Activated B cell treated with CpG ODN at 0.5 μM for 24 hours (primary cell): Measurements from ENCODE around the gene HUS1B. TPM values are rescaled to one million over a fixed set of nuclear protein-coding genes. Genes with fewer than 3 reads are reported as not detected.
"Not testable (repeated sequence)": the region's sequence is repeated elsewhere in the genome, so short reads cannot be mapped to it uniquely, and the experiment has no call there.

Experiments used
- ATAC-seq: fragments of 200-7000 bp; cut with Tn5 transposase; one replicate; pipeline ENCODE4 v1.10.0; 2021; ENCODE audit warnings: low read depth, mild to moderate bottlenecking, moderate library complexity
- CTCF ChIA-PET: fragments of 350-600 bp; sonication (Branson Sonifier 250); formaldehyde crosslinking; loops from one replicate; lab custom pipeline; 2021; ENCODE audit warnings: antibody characterized with exemption; lab: Charles Lee
- POLR2A ChIA-PET: fragments of 350-600 bp; sonication (Branson Sonifier 250); formaldehyde crosslinking; loops from one replicate; lab custom pipeline; 2021; ENCODE audit warnings: antibody characterized with exemption; lab: Charles Lee
- DNase-seq: peaks from one replicate; pipeline ENCODE4 v3.0.0; 2022
- H3K27ac Mint-ChIP-seq: one replicate; pipeline ENCODE4 v1.8.0; 2020; ENCODE audit warnings: mixed read lengths
- H3K27me3 Mint-ChIP-seq: one replicate; pipeline ENCODE4 v1.8.0; 2021; ENCODE audit warnings: mixed read lengths
- H3K36me3 Mint-ChIP-seq: one replicate; pipeline ENCODE4 v1.8.0; 2021; ENCODE audit warnings: low read depth, mixed read lengths
- H3K4me1 Mint-ChIP-seq: one replicate; pipeline ENCODE4 v1.8.0; 2021; ENCODE audit warnings: mixed read lengths
- H3K4me3 Mint-ChIP-seq: one replicate; pipeline ENCODE4 v1.8.0; 2020; ENCODE audit warnings: mild to moderate bottlenecking, mixed read lengths
- H3K9me3 Mint-ChIP-seq: one replicate; pipeline ENCODE4 v1.8.0; 2020; ENCODE audit warnings: mixed read lengths
- intact Hi-C: fragments of 100-400 bp; cut with micrococcal nuclease; formaldehyde crosslinking; loops from one replicate; pipeline ENCODE4 v1.15.1; 2024
- total RNA-seq: library from RNA; stranded (reverse); gene quantifications from 2 replicates; pipeline ENCODE4 v1.2.3, GENCODE V29; 2022
- TF ChIP-seq, protein P1 (sequence below): fragments of 200-600 bp; IDR thresholded peaks from one replicate; pipeline ENCODE4 v1.8.0; 2022; ENCODE audit warnings: antibody characterized with exemption, mild to moderate bottlenecking

HUS1B gene
- total RNA-seq, 1 donor from 2014 or later: 2.7 TPM

DNA sequence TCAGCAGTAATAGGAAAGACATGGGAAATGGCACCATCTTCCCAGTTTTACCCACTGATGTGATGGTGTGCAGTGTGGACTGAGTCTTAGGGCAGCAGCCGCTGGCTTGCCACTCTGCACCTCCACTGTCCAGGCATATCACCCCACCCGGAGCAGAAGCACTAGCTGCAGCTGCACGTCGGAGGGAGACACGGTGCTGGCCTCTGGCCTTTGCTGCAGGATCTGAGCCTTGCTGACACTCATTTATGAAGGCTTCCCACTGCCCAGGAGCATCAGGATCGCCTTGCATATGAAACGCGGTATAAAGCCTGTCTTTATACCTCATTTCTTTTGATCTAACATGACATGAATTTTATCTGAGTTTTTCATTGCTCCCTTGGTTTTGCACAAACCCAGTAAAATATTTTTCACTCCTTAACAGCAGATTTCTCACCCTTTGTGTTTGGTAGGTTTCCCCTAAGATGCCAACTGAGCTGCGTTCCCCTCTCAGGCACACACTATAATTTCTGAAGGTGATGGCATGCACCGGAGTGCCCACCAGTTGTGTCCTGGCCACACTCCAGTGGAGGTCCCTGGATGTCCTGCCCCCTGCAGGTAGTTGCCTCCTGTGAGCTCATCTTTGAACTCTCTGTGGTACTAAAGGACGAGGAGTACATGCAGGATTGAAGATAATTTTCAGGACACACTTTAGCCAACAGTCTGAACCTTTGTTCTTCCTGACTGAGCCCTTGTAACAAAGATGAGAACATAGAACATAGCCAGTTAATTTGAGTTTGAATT lies 45.0 kb upstream of the HUS1B start:
- H3K27me3 Mint-ChIP-seq: peaks cover 4% of the 10 kb centered on the region
- no peak overlapping the region for H3K27ac Mint-ChIP-seq
- no peaks in the 10 kb centered on the region for H3K36me3 Mint-ChIP-seq

DNA sequence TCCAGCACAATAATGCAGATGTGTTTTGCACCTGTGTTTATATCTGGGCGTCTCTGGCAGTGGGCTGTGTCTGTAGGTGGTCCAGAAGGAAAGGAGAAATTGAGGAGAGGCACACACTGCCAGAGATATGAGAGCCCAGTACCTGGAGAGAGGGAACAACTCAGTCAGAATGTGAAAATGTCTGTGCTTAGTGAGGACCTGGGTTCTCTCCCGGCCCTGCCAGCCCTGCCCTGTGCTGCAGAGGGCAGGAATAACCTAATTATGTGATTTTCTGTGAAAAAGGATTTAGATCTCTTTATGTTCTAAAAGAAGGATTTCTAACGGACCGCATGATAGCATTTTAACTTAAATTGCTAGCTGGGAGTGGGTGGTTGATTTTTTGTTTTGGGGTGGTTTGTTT lies 44.3 kb upstream of the HUS1B start:
- no peak overlapping the region for H3K27ac Mint-ChIP-seq
- CTCF ChIA-PET: no interaction called here
- DNase-seq (no peak), ATAC-seq (no peak)
- no peaks in the 10 kb centered on the region for H3K36me3 Mint-ChIP-seq
- intact Hi-C loops: no loop called here
- no peaks in the 10 kb centered on the region for H3K9me3 Mint-ChIP-seq
- H3K4me1 Mint-ChIP-seq: no peaks in the 10 kb centered on the region
- H3K27me3 Mint-ChIP-seq: peaks cover 2% of the 10 kb centered on the region
- TF ChIP-seq, protein P1, sequence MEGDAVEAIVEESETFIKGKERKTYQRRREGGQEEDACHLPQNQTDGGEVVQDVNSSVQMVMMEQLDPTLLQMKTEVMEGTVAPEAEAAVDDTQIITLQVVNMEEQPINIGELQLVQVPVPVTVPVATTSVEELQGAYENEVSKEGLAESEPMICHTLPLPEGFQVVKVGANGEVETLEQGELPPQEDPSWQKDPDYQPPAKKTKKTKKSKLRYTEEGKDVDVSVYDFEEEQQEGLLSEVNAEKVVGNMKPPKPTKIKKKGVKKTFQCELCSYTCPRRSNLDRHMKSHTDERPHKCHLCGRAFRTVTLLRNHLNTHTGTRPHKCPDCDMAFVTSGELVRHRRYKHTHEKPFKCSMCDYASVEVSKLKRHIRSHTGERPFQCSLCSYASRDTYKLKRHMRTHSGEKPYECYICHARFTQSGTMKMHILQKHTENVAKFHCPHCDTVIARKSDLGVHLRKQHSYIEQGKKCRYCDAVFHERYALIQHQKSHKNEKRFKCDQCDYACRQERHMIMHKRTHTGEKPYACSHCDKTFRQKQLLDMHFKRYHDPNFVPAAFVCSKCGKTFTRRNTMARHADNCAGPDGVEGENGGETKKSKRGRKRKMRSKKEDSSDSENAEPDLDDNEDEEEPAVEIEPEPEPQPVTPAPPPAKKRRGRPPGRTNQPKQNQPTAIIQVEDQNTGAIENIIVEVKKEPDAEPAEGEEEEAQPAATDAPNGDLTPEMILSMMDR: no peak
- POLR2A ChIA-PET: interaction anchor here (0.7 kb wide), 1 partner anchor 9 kb away, joined by 3 read pairs; no protein-coding TSS in a partner anchor
- no peak overlapping the region for H3K4me3 Mint-ChIP-seq

More for the DNA sequence above, 45.0 kb upstream of the HUS1B start:
- Mint-ChIP-seq H3K4me3 (no peak overlapping the region), H3K4me1 (no peaks in the 10 kb centered on the region), H3K9me3 (no peaks in the 10 kb centered on the region)
- ChIA-PET POLR2A (no interaction called here), CTCF (interaction anchor here (1.0 kb wide), 1 partner anchor 9 kb away, joined by 5 read pairs; no protein-coding TSS in a partner anchor)
- ATAC-seq: no peak
- no peak for DNase-seq
- intact Hi-C loops: no loop called here
- TF ChIP-seq, protein P1: no peak

DNA sequence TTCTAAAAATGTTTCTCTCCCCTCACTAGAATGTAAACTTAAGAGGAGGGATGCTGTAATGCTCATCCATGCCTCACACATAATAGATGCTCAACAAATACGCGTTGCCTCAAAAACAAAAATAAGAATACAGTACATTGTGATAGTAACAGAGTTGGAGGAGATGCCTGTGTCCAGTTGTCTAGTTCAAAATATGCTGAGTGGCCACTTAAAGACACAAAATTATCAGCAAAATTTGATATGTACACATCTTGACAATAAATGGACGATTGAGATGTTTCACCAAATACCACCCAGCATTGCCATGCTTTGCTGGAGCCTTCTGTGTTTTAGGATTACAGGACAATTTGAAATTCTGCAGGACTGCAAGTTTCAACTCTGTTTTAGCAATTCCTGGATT lies 43.6 kb upstream of the HUS1B start:
- no peak overlapping the region for H3K27ac Mint-ChIP-seq
- intact Hi-C loops: no loop called here
- no peaks in the 10 kb centered on the region for H3K36me3 Mint-ChIP-seq
- H3K4me1 Mint-ChIP-seq: no peaks in the 10 kb centered on the region
- ATAC-seq (no peak), DNase-seq (no peak)
- peaks cover 2% of the 10 kb centered on the region for H3K27me3 Mint-ChIP-seq
- H3K4me3 Mint-ChIP-seq: no peak overlapping the region
- no peaks in the 10 kb centered on the region for H3K9me3 Mint-ChIP-seq
- ChIA-PET CTCF (no interaction called here), POLR2A (no interaction called here)
- TF ChIP-seq, protein P1: no peak

DNA sequence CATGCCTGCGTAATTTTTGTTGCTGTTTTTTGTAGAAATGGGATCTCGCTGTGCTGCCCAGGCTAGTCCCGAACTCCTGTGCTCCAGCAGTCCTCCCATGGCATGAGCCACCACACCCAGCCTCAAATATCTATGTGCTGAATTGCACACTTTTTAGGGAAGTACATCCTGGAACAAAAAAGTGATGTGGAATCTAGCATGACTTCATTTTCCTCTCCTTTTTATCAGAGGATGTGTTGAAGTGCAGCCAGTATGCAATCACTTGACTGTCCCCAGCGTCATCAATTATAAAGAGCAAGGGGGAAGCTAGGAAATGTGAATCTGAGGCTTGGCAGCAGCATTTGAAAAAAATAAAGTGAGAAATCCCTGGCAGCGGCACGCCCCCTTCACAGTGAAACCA lies 42.4 kb upstream of the HUS1B start:
- no peak overlapping the region for H3K27ac Mint-ChIP-seq
- TF ChIP-seq, protein P1: no peak
- ChIA-PET CTCF (no interaction called here), POLR2A (no interaction called here)
- intact Hi-C loops: no loop called here
- H3K4me3 Mint-ChIP-seq: no peak overlapping the region
- peaks cover 2% of the 10 kb centered on the region for H3K27me3 Mint-ChIP-seq
- no peaks in the 10 kb centered on the region for H3K4me1 Mint-ChIP-seq
- ATAC-seq: no peak
- H3K9me3 Mint-ChIP-seq: no peaks in the 10 kb centered on the region
- no peaks in the 10 kb centered on the region for H3K36me3 Mint-ChIP-seq
- no peak for DNase-seq

DNA sequence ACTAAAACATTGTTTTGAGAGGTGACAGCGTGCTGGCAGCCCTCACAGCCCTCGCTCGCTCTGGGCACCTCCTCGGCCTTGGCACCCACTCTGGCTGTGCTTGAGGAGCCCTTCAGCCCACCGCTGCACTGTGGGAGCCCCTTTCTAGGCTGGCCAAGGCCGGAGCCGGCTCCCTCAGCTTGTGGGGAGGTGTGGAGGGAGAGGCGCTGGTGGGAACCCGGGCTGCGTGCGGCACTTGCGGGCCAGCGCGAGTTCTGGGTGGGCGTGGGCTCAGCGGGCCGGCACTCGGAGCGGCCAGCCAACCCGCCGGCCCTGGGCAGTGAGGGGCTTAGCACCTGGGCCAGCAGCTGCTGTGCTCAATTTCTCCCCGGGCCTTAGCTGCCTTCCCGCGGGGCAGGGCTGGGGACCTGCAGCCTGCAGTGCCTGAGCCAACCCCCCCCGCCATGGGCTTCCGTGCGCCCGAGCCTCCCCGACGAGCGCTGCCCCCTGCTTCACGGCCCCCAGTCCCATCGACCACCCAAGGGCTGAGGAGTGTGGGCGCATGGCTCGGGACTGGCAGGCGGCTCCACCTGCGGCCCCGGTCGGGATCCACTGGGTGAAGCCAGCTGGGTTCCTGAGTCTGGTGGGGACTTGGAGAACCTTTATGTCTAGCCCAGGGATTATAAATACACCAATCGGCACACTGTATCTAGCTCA lies 37.7 kb upstream of the HUS1B start:
- intact Hi-C loops, H3K27me3 Mint-ChIP-seq, H3K9me3 Mint-ChIP-seq, H3K36me3 Mint-ChIP-seq, DNase-seq, POLR2A ChIA-PET, H3K27ac Mint-ChIP-seq, ATAC-seq, CTCF ChIA-PET, H3K4me3 Mint-ChIP-seq: not testable (repeated sequence)
- peaks cover 25% of the 10 kb centered on the region for H3K4me1 Mint-ChIP-seq
